C4-2B (cell line): ENCODE measurements around the gene NUDT14.

Experiments
- H3K27ac ChIP-seq: fragments of 450-650 bp; 2 replicates; pipeline ENCODE4 v1.5.1; 2017
- CTCF ChIP-seq: fragments of 450-650 bp; conservative IDR thresholded peaks from 2 replicates; pipeline ENCODE4 v1.5.1; 2017; ENCODE audit warnings: mild to moderate bottlenecking
- ZFX ChIP-seq: fragments of 450-650 bp; IDR thresholded peaks from 2 replicates; pipeline ENCODE4 v1.6.1; 2017

NUDT14 gene

GRCh38 chr14:105143451-105144025 lies 37.6 kb downstream of the NUDT14 start:
- no peak overlapping the region for H3K27ac ChIP-seq
- TF ChIP-seq ZFX (no peak), CTCF (no peak)

- H3K27ac ChIP-seq: no peak overlapping the region
- no peak for TF ChIP-seq CTCF
- TF ChIP-seq ZFX: no peak
Measured at GRCh38 chr14:105142651-105143450, 38.3 kb downstream of the NUDT14 start.

GRCh38 chr14:105141486-105142281 lies 39.4 kb downstream of the NUDT14 start:
- TF ChIP-seq ZFX: no peak
- no peak for TF ChIP-seq CTCF
- H3K27ac ChIP-seq: no peak overlapping the region

GRCh38 chr14:105141026-105141425 lies 40.1 kb downstream of the NUDT14 start:
- H3K27ac ChIP-seq: no peak overlapping the region

GRCh38 chr14:105140581-105140980 lies 40.5 kb downstream of the NUDT14 start:
- no peak for TF ChIP-seq CTCF
- no peak for TF ChIP-seq ZFX
- no peak overlapping the region for H3K27ac ChIP-seq

More at GRCh38 chr14:105141026-105141425, 40.1 kb downstream of the NUDT14 start:
- TF ChIP-seq ZFX (no peak), CTCF (no peak)

GRCh38 chr14:105139831-105140239 lies 41.3 kb downstream of the NUDT14 start:
- H3K27ac ChIP-seq: no peak overlapping the region

More at GRCh38 chr14:105139831-105140239, 41.3 kb downstream of the NUDT14 start:
- TF ChIP-seq CTCF (no peak), ZFX (no peak)
